AG09319 (cell line): ENCODE results near the gene SLC9A3.
A peak's percentile ranks its signal among the peaks of the same experiment; 100 is the strongest.

Source experiments
- DNase-seq: peaks from one replicate; pipeline ENCODE4 v3.0.0-alpha.2; 2010; ENCODE audit warnings: low read depth; ENCODE audit errors: extremely low read depth
- TF ChIP-seq, protein P1 (sequence below): IDR thresholded peaks from 2 replicates; pipeline ENCODE4 v1.5.1; 2011; ENCODE audit warnings: low read depth, mild to moderate bottlenecking, inconsistent platforms, low read length, moderate library complexity

The SLC9A3 gene

DNA sequence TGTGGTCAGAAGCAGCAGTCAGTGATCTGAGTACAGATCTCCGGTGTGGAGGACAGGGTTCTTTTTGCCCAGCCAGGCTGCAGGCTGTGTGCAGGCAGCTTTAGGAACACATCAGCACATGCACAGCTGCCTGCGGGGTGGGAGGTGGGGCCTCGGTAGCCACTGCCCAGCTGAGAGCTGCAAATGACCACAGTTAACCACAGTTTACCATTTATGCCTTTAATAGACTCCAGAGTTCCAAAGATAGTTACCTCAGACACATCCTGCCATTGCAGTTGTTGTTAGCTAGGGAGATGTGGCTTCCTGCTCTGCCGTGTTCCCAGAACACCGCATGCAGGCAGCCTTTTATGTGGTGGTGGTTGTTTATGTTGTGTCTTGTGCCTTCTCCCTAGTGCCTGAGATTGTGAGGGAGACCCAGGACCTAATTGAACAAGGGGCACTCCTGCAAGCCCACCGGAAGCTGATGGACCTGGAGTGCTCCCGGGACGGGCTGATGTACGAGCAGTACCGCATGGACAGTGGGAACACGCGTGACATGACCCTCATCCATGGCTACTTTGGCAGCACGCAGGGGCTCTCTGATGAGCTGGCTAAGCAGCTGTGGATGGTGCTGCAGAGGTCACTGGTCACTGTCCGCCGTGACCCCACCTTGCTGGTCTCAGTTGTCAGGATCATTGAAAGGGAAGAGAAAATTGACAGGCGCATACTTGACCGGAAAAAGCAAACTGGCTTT lies 71.1 kb downstream of the SLC9A3 start:
- DNase-seq = no peak
- TF ChIP-seq, protein P1, sequence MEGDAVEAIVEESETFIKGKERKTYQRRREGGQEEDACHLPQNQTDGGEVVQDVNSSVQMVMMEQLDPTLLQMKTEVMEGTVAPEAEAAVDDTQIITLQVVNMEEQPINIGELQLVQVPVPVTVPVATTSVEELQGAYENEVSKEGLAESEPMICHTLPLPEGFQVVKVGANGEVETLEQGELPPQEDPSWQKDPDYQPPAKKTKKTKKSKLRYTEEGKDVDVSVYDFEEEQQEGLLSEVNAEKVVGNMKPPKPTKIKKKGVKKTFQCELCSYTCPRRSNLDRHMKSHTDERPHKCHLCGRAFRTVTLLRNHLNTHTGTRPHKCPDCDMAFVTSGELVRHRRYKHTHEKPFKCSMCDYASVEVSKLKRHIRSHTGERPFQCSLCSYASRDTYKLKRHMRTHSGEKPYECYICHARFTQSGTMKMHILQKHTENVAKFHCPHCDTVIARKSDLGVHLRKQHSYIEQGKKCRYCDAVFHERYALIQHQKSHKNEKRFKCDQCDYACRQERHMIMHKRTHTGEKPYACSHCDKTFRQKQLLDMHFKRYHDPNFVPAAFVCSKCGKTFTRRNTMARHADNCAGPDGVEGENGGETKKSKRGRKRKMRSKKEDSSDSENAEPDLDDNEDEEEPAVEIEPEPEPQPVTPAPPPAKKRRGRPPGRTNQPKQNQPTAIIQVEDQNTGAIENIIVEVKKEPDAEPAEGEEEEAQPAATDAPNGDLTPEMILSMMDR = no peak

DNA sequence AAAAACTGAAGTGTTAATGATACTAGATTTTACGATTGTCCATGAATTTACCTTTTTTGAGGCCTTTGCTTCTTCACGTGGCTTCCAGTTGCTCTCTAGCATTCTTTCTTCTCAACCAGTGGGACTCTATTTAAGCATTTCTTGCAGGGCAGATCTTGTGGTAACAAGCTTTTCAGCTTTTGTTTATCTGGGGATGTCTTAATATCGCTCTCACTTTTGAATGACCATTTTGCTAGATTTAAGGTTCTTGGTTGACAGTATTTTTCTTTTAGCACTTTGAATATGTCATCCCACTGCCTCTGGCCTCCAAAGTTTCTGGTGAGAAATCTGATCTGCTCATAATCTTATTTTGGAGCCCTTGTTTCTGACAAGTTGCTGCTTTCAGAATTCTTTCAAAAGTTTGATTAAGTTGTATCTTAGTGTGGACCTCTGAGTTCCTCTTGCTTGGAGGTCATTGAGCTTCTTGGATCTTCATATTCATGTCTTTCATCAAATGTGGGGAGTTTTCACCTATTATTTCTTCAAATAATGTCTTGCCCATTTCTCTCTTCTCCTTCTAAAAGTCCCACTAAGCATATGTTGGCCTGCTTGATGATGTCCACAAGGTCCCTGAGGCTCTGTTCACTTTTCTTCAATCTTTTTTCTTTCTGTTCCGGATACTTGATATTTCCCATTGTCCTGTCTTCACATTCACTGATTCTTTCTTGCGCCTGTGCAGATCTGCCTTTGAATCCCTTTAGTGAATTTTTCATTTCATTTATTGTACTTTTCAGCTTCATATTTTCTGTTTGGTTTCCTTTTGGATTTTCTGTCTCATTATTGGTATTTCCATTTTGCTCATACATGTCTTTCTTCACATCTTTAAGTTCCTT lies 72.4 kb downstream of the SLC9A3 start:
- TF ChIP-seq, protein P1 = no peak
- no peak for DNase-seq

DNA sequence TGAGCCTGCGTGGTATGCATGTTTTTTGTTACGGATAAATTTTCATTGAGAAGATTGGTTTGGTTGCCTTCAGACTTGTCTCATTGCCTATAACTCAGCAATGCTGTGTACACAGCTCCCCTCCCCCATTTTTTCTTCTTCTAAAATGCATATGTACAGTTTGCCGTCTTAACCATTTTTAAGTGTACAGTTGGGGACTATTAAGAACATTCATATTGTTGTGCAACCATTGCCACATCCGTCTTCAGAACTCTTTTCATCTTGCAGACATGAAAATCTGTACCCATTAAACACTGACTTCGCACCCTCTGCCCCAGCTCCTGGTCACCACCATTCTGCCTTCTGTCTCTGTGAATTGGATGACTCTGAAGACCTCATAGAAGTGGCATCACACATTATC lies 75.1 kb downstream of the SLC9A3 start:
- TF ChIP-seq, protein P1 = no peak
- no peak for DNase-seq

DNA sequence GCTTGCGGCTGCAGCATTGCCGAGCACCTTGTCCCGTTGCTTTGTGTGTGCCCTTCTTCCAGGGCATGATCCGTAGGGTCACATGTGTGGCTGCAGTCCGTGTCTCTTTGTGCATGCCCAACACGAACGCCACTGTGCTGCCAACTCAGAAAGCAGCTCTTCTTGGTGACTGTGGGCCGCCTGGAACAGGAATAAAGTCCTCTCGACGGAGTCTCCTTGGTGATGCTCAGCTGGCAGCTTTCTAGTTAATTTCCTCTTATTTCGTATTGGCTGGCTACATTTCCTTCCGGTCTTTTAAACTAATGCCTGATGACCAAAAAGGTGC lies 75.5 kb downstream of the SLC9A3 start:
- TF ChIP-seq, protein P1 = no peak
- no peak for DNase-seq

DNA sequence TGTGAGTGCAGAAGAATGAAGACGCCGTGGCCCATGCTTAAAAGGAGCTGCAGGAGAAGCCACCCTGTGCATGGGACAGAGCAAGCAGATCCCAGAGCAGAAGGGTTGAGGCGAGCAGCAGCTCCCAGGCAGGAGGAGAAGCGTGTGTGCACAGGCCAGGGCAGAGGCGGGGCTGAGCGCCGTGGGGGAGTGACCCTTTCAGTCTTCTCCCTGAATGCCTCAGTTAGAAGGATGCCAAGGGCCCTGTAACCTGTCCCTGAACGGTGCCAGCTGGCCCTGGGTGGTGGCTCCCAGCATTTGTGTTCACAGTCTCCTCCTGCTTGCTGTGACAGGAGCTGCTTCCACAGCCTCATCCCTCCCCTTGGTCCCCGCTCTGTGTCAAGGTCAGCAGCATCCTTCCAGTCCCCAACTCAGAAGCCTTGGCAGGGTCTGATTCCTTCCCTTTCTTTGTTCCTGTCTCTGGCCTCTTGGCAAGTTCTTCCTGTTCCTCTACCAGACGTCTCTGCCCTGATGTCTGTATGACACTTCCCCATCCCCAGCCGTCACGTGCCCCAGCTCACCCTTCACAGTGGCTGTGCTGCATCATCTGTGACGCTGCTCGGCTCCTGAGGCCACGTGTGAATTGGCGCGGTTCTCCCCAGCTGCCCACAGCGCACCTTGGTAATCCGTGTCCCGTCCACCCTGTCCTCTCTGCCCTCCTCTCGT lies 76.0 kb downstream of the SLC9A3 start:
- DNase-seq = no peak
- TF ChIP-seq, protein P1 = no peak

DNA sequence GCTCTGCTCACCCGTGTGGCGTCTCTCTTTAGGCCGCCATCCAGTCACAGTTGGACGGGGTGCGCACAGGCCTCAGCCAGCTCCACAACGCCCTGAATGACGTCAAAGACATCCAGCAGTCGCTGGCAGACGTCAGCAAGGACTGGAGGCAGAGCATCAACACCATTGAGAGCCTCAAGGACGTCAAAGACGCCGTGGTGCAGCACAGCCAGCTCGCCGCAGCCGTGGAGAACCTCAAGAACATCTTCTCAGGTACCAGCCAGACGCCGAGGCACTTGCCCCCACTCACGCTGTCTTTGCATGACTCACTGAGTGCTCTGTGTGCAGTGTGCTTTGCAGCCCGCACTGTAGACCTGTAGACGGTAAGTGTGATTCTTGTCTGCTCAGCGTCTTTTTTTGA lies 76.7 kb downstream of the SLC9A3 start:
- no peak for DNase-seq
- TF ChIP-seq, protein P1 = no peak

DNA sequence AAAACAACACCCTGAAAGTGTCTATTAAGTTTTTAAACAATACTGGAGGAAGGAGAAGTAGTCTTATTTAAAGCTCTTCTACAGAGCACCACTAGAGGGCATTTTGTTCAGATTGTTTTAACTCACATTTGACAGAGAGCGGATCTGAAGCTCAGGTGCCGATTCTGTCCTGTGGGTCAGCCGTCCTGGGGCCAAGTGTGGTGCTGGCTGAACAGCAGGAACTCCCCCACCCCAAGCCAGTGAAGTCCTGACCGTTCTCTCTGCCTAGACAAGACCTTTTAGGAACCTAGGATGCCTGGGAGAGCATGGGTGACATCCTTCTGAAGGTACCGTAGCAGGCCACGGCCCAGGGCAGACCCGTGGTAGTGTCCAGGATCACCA lies 77.4 kb downstream of the SLC9A3 start:
- TF ChIP-seq, protein P1 = peak; percentile 60
- no peak for DNase-seq
